GM13977 (cell line): ENCODE results near the gene DBF4B.

Experiments
- DNase-seq: peaks from one replicate; pipeline ENCODE4 v3.0.0; 2012; ENCODE audit warnings: low spot score
- in situ Hi-C: fragments of 300-500 bp; cut with MboI; formaldehyde crosslinking; loops from one replicate; pipeline ENCODE4 v1.12.0; 2022; ENCODE audit warnings: low sequenced_read_pairs, low pct_unique_long_range_greater_than_20kb, mixed read lengths, inconsistent platforms; ENCODE audit not compliant: unreplicated experiment
- TF ChIP-seq, protein P1 (sequence below): IDR thresholded peaks from 2 replicates; pipeline ENCODE4 v1.5.1; 2012; ENCODE audit warnings: mild to moderate bottlenecking, control low read depth; ENCODE audit not compliant: insufficient read depth; ENCODE audit errors: extremely low read depth, missing control alignments

The DBF4B gene

DNA sequence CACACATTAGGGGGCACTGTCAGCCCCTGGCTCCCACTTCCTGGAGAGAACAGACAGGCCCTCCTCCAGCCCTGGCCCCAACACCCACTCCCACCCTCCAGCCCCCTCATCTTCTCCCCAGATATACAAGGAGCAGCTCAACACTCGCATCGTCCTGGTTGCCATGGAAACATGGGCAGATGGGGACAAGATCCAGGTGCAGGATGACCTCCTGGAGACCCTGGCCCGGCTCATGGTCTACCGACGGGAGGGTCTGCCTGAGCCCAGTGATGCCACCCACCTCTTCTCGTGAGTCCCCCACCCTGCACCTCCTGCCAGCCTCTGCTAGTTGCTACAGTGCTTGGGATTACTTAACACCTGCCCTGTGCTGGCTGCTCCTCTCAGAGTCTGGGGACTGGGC, 64.7 kb downstream of the DBF4B start:
- TF ChIP-seq, protein P1, sequence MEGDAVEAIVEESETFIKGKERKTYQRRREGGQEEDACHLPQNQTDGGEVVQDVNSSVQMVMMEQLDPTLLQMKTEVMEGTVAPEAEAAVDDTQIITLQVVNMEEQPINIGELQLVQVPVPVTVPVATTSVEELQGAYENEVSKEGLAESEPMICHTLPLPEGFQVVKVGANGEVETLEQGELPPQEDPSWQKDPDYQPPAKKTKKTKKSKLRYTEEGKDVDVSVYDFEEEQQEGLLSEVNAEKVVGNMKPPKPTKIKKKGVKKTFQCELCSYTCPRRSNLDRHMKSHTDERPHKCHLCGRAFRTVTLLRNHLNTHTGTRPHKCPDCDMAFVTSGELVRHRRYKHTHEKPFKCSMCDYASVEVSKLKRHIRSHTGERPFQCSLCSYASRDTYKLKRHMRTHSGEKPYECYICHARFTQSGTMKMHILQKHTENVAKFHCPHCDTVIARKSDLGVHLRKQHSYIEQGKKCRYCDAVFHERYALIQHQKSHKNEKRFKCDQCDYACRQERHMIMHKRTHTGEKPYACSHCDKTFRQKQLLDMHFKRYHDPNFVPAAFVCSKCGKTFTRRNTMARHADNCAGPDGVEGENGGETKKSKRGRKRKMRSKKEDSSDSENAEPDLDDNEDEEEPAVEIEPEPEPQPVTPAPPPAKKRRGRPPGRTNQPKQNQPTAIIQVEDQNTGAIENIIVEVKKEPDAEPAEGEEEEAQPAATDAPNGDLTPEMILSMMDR: no peak
- in situ Hi-C loops: loop anchor here (10.0 kb wide), 1 partner anchor 92 kb away; no protein-coding TSS in a partner anchor
- DNase-seq: no peak

DNA sequence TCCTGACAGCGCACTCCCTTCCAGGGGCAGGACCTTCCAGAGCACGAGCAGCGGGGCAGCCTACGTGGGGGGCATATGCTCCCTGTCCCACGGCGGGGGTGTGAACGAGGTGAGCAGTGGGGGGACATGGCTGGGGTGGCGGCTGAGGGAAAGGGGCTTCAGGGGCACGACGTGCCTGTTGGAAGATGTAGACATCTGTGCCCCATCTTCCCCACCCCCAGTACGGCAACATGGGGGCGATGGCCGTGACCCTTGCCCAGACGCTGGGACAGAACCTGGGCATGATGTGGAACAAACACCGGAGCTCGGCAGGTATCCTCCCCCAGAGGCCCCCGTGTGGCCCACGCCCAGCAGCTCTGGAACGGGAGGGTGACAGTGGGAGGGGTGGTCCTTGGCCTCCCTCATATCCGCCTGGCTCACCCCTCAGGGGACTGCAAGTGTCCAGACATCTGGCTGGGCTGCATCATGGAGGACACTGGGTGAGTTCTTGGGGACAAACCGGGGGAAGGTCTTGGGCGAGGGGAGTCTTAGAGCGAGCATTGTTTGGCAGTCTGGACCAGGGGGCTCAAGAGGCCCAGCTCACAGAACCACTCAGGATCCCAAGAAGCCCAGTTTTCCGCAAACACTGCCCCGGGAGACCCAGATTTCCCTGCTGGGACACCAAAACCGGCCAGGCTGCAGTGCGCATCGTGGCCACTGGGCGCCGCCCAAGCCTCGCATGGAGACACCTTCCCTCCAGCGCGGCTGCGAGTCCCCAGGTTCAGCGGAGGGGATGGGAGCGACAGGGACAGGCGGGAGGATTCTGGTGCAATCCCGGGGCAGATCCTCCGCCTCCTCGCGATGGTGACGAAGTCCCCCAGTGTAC, 66.0 kb downstream of the DBF4B start:
- TF ChIP-seq, protein P1: peak; percentile 100
- in situ Hi-C loops: loop anchor here (10.0 kb wide), 1 partner anchor 90 kb away; no protein-coding TSS in a partner anchor
- peak; percentile 93 for DNase-seq

DNA sequence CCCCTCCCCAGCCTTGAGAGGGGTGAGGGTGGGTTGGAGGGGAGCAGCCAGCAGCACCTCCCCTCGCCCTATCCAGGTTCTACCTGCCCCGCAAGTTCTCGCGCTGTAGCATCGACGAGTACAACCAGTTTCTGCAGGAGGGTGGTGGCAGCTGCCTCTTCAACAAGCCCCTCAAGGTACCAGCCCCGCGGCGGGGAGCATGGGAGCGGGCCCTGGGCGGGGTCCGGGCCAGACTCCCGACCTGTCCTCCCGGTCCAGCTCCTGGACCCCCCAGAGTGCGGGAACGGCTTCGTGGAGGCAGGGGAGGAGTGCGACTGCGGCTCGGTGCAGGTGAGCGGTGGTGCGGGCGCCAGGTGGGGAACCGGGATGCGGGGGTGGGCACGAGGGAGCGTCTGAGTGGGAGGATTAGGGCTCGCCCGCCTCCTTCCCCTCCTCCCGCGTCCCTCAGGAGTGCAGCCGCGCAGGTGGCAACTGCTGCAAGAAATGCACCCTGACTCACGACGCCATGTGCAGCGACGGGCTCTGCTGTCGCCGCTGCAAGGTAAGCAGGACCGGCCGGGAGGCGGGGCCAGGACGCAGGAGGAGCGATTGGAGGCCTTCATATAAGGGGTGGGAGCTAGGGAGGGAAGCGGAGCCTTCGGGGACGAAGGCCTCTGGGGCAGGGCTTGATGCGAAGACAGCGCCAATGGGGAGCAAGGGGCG, 66.8 kb downstream of the DBF4B start:
- DNase-seq: peak; percentile 99
- in situ Hi-C loops: loop anchor here (10.0 kb wide), 1 partner anchor 90 kb away; no protein-coding TSS in a partner anchor
- TF ChIP-seq, protein P1: no peak

DNA sequence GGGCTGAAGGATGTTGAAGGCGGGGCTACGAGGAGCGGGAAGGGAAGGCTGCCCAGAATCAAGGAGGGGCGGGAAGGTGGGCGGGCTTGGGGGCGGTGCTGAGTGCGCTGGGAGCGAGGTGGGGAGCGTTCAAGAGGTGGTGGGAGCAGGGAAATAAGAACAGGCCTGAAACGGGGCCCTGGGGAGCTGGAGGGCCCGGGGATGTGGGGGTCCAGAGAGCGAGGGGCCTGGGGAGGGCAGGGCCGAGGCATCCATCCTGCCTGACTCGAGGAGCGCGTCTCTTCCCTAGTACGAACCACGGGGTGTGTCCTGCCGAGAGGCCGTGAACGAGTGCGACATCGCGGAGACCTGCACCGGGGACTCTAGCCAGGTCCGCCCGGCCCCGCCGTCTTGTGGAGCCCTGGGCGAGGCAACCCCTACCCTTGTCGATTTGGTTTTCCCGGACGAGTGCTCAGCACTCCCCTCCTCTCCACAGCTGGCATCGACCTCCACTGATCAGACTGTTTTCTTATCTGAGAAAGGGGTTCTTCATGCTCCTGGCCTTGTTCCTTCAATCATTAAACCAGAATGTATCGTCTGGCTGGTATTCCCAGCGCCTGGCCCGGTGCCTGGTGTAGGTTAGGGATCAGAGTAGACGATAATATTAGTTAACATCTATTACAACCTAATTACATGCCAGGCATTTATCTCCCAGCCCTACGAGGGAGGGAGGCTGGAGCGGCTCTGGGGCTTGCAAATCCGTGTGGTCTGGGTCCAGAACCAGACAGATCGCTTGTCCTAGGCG, 67.6 kb downstream of the DBF4B start:
- in situ Hi-C loops: loop anchor here (10.0 kb wide), 1 partner anchor 89 kb away; no protein-coding TSS in a partner anchor
- DNase-seq: no peak
- TF ChIP-seq, protein P1: no peak

DNA sequence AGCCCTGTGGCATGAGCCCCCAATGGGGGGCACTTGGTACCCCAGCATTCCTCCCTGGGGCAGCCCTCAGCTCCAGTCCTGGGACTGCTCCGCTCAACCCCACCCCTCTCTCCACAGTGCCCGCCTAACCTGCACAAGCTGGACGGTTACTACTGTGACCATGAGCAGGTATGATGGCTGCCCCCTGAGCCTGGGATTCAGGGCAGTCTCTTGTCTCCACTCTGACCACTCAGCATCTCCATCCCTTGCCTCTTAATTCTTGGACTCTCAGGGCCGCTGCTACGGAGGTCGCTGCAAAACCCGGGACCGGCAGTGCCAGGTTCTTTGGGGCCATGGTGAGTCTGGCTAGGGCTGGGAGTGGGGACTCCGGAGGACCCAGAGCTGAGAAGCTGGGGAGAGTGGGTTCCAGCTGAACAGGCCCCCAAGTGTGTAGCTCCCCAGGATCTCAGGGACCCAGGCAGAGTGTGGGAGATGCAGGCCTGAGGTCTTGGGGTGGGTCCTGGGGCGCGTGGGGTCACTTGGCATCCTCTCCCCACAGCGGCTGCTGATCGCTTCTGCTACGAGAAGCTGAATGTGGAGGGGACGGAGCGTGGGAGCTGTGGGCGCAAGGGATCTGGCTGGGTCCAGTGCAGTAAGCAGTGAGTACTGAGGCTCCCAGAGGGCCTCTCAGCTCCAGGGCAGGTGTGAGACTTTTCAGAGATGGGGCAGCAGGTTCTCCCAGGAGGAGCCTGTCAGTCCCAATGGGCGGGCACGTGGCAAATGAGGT, 68.3 kb downstream of the DBF4B start:
- no peak for DNase-seq
- in situ Hi-C loops: loop anchor here (10.0 kb wide), 1 partner anchor 88 kb away; no protein-coding TSS in a partner anchor
- TF ChIP-seq, protein P1: no peak
